Suppressor macrophage (primary cell): Measurements from ENCODE around the gene ZNF606.

Experiments used
- DNase-seq, 4 experiments: peaks; one replicate each; pipeline ENCODE4 v3.0.0-alpha.2; 2020 to 2022
- total RNA-seq, 17 experiments: gene quantifications; one replicate each; lab custom pipeline; 2026; ENCODE audit warnings: mixed read lengths in 6 of 17, inconsistent platforms in 3 of 17; lab: John Stamatoyannopoulos, UW

ZNF606 gene
- 1.1 to 13.2 (median 5.3) reads per million in 17 experiments for total RNA-seq

DNA sequence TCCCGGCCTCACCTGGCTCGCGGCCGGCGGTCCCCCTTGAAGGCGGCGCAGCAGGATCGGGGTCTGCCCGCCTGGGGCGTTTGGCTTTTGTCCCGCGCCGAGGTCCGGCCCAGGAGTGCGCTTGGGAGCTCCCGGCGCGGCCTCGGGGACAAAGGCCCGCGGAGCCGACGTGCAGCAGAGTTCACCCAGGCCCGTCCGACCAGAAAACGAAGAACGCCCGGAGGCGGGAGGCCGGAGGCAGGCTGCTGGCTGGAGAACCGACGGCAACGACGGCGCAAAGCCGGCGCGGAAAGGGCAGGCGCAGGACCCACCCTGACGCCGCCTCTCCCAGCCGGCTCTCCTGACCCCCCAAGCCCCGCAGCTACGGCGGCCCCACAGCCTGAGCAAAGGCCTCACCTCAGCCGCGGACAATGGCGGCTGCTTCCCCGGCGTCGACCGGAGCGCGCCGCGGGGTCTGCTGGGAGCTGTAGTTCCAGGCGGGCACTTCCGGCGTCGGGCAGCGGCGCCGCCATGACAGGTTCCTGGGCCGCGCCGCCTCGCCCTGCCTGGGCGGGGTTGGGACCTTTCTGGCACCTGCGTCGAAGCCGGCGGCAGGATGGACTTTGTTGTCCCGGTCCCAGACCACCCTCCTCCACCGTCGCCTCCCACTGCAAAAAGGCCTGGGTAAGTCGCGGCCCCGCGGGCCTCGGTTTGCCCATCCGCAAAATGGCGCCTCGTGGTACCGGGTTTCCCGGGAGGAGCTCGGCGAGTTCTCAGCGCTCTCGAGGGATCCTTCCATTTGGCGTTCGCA lies at the start of gene ZNF606:
ZNF606 (minus strand) TSS at position 437 of the 790 bp plus-strand sequence. CDS start 1,501 bp downstream, outside the sequence.
- peak; percentile 90 to 96 (median 92) for DNase-seq

DNA sequence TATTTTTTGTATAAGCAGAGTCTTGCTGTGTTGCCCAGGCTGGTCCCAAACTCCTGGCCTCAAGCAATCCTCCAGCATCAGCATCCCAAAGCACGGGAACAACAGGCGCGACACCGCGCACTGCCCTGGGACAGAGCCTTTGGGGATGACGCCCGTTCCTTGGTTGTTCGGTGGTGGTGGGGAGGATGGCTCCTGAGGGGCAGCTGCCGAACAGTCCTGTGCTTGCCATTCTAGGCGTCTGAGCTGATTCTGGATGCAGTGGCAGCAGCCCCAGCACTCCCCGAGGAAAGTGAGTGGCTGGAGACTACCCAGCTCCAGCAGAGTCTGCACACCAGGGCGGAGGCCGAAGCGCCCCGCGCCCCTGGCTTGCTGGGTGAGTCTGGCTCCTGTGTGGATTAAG lies 49.6 kb upstream of the ZNF606 start:
- DNase-seq = no peak

DNA sequence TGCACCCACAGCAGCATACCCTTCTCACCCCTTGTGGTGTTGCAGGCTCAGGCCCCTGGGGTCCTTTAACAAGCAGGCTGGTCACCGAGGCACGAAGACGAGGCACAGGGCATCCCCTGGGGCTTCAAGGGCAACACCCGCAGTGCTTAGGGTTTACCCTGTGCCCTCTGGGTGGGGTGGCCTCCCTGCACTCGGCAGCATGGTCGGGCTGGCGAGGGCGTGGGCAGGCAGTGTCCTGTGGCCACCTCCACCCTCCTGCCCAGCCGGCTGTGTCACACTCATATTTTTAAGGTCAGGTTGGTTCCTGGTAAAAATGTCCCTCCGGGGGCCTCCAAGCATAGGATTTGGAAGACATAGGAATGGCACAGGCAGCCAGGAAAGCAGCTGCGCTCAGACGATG lies 45.1 kb upstream of the ZNF606 start:
- DNase-seq = no peak

DNA sequence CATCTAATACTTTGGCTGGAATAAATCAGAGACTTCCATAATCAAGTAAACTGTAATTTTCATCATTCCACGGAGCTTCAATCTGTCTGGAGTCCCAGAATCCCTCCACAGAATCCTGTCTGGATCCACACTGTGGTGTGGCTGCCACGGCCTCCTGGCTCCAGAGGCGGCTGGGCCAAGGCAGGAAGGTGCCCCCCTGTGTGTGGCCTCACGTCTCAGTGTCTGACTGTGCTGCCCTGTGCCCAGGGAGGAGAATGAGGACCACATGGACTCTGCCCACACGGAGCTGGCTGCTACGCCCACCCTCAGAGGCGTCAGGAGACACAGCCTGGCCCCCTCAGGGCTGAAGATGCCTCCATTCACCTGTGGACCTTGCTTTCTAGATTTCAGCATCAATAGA lies 44.2 kb upstream of the ZNF606 start:
- DNase-seq = no peak

DNA sequence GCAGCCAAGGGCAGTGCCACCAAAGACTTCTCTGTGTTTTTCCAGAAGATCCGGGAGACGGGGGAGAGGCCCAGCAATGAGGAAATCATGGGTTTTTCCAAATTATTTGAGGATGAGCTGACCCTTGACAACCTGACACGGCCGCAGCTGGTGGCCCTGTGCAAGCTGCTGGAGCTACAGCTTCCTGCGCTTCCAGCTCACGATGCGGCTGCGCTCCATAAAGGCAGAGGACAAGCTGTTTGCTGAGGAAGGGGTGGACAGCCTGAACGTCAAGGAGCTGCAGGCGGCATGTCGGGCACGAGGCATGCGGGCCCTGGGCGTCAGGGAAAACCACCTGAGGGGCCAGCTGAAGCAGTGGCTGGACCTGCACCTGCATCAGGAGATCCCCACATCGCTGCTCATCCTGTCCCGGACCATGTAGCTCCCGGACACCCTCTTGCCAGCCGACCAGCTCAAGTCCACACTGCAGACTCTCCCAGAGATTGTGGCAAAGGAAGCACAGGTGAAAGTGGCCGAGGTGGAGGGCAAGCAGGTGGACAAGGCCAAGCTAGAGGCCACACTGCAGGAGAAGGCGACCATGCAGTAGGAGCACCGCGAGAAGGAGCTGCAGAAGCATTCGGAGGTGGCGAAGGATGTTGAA lies 42.9 kb upstream of the ZNF606 start:
- DNase-seq = no peak

DNA sequence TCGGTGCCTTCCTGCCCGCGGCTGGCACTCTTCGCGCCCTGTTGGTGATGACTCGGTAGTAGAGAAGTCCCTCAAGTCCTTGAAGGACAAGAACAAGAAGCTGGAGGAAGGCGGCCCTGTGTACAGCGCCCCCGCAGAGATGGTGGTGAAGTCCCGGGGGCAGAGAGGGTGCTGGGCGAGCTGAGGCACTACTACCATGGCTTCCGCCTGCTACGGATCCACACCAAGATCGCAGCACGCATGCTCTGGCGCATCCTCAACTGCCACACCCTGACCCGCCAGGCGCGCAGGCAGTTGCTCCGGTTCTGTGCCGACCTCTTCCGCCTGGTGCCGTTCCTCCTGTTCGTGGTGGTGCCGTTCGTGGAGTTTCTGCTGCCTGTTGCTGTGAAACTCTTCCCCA lies 42.3 kb upstream of the ZNF606 start:
- DNase-seq = no peak

DNA sequence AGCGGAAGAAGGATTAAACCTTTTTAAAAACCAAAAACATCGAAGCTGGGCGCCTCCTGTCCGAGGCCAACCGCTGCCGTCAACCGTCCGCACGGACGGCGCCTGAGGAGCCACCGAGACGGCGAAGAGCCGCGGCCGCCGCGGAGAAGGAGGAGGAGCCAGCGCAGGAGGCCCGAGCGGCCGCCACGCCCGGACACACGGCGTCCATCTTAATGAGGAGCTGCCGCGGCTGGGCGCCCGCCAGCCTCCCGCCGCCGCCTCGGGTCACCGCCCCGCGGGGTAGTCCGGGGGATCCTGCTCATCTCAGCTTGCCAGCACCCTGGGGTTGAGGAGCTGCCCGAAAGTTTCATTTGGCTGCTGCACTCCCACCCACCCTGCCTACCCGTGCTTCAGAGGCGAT lies 41.8 kb upstream of the ZNF606 start:
- no peak for DNase-seq

DNA sequence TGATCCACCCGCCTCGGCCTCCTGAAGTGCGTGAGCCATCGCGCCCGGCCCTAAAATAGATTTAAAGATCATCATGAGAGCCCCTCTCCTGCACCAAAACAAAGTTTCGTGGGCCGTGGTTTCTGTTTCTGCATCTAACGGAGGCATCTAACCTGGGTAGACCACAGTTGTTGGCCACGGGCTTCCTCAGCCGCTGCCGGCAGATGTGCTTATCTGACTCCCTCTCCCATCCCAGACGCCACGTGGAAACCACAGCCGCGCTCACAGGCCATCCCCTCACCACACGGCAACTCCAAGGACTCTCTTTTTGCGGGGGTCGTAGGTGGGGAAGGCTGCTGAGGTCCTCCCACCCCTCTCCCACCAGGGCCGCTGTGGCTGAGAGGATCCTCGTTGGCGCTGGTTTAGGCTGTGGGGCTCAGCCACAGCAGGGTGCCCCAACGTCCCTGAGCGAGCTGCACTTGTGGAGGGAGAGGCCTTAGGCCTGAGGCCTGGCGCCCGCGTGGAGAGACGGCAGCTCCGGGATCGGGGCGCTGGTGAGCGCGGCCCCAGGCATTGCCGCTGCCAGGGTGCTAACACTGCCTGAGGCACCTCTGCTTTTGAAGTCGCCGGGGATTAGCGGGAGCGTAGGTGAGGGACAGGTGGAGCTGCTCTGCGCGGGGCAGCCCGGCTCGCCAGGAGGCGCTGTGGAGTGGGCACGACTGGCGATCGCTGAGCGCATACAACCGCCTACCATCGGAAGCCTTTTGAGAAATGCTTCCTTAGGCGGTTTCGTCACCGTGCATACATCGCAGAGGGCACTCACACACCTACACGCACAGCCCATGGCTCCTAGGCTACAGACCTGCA lies 40.1 kb upstream of the ZNF606 start:
- DNase-seq = no peak

DNA sequence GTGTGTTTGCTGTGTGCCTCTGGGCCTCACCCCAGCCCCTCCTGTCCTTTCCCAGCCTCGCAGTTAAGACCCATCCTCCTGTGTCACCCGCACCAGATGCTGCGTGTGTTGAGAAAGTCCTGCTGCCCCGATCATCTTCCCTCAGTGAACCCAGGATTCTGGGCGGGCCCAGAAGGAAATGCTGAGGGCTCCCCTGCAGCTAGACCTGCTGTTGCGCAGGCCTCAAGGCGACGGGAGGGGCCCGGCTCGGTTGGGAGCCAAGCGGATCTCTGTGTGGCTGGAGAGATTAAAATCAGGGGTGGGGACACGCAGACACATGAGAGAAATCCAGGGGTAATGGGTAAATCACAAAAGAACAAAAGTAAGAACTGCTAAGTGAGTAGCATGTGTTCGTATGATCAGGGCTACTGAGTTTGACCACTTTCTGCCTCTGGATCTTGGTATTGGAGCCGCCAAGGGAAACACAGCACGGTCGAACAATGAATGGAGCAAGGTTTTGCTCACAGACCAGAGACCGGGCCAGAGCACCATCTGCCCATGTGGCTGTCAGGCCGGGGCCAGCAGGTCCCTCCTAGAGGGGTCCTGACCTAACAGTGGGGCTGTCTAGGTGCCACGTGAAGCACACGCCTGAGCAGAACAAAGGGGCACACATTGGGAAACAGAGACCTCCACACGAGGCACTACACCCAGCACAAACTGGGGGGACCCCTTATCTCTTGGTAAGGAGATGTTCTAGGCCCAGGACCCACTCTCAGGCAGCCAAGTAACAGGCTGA lies 38.3 kb upstream of the ZNF606 start:
- DNase-seq = no peak

DNA sequence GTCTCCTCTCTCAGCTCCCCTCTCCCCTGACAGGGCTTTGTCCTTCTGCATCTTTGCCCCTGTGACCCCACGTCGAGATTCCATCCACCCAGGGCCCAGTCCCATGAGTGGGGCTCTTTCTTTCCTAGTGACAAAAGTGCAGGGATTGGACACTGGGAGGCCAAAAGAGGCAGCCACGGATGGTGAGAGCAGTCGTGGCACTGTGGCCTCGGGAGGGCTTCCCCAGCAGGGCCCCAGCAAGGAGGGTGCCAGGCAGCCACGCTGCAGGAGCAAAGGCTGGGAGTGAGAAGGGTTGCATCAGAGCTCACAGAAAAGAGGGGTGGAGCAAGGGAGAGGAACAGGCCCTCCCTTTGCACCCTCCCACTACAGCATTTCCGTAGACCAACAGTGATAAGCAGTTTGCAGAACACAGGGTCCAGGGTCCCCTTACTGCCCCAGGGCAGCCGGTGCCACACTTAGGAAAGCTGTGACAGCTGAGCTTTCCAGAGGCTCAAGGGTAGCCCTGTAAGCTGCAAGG lies 36.1 kb upstream of the ZNF606 start:
- DNase-seq = no peak

DNA sequence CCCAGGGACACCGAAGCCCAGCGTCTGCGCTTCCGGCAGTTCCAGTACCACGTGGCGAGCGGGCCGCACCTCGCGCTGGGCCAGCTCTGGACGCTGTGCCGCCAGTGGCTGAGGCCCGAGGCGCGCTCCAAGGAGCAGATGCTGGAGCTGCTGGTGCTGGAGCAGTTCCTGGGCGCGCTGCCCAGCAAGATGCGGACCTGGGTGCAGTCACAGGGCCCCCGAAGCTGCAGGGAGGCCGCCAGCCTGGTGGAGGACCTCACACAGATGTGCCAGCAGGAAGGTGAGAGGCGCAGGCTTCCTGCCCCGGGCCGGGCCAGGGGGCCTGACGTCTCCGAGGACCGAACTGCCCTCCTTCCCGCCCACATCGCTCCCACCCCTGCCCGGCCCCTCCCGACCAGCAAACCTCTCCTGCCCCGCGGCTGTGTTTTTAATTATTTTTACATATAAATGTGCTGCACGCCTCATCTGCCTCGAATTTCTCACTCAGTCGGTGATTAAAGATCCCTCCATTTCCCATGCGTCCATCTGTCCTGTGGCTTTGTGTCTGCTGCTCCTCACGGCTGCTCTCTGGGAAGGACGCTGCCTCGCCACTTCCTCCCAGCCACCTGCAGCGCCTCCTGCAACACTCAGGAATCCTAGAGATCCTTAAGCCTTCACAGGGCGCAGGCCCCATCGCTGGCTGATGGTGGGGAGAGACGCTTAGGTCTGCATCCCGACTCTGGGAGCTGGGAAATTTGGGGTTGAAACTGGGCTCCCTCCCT lies 35.5 kb upstream of the ZNF606 start:
- DNase-seq = no peak

DNA sequence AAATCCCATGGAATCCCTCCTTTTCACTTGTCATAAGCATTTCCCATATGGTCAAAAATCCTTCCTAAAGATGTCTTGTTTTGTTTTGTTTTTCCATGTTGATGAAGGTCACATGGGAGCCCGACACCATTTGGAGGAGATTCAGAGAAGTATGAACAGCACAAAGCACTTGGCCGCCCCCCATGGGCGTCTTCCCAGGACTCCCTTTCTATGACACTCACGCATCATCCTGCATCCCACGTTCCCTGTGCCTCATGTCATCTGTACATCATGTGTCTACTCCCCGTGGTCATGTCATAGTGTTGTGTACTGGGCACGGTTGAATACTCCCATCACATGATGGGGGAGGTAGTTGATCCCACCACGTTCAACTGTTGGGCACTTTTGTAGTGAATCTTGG lies 33.2 kb upstream of the ZNF606 start:
- DNase-seq = no peak

DNA sequence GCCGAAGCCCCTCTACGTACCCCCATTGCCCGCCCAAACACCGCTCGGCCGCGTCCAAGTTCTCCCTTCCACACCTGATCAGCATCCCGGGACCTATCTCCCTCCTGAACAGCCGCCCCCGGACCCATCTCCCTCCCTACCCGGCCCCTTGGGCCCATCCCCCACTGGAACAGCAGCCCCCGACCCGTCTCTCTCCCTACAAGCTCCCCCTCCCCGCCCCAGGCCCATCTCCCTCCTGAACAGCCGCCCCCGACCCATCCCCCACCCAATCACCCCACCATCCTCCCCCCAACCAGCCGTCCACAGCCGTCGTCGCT lies 31.8 kb upstream of the ZNF606 start:
- no peak for DNase-seq

DNA sequence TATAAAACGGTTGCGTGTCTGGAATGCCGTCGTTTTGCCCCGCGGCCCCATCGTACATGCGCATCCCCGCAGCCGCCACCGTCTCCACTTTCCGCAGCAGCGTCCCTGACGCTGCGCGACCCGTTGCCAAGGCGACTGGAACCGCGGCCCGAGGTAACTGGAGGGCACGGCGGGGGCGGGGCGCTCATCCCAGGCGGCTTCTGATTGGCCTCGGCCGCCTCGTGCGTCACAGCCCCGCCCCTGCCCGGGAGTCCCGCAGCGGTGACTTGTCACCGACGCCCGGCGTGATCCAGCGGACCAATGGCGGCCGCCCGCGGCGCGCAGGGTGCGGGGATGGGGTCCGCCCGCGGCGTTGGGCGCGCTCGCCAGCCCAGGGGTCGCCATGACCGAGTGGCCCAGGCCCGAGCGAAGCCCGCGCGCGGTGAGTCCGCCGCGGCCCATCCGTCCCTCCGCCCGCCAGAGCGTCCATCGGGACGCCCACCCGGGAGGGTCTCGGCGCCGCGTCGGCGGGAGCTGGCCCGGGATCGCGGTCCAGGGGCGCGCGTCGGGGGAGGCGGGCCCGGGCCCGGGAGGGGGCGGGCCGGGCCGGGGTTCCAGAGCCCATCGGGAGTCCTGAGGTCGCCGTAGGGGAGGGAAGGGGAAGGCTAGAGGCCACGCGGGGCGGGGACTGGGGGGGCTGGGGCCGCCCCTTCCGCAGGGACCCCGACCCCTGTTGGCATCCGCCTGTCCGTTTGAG lies 31.3 kb upstream of the ZNF606 start, which contains the start of gene ZSCAN1:
ZSCAN1 (plus strand) TSS at position 285 of the 736 bp plus-strand sequence. CDS start 3,812 bp downstream, outside the sequence.
- peak; percentile 19 to 63 (median 50) for DNase-seq

DNA sequence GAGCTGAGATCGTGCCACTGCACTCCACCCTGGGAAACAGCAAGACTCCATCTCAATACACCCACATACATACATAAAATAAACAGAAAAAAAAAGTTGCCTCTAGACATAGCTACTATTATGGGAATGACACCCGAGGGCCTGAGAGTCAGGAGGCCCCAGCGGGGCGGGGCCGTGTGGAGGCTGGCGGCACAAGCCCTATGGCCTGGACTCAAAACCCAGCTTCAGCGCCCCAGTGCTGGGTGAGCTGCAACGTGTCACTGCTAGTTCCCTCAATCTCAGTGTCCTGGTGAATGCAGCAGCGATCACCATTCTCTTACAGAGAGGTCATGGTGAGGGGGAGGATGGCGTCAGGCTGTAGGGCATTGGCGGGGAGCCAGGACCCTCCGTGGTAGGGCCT lies 22.0 kb upstream of the ZNF606 start:
- no peak for DNase-seq

DNA sequence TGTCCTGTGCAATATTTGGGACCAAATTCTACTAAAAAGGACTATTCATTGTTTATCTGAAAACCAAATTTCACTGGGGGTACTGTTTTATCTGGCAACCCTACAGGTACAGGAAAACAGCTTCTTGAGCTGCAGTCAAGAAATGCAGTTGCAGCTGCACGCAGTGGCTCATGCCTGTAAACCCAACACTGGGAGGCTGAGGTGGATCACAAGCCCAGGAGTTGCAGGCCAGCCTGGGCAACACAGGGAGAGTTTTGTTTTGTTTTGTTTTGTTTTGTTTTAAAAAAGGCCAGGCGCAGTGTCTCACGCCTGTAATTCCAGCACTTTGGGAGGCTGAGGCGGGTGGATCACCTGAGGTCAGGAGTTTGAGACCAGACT lies 19.7 kb upstream of the ZNF606 start:
- no peak for DNase-seq

DNA sequence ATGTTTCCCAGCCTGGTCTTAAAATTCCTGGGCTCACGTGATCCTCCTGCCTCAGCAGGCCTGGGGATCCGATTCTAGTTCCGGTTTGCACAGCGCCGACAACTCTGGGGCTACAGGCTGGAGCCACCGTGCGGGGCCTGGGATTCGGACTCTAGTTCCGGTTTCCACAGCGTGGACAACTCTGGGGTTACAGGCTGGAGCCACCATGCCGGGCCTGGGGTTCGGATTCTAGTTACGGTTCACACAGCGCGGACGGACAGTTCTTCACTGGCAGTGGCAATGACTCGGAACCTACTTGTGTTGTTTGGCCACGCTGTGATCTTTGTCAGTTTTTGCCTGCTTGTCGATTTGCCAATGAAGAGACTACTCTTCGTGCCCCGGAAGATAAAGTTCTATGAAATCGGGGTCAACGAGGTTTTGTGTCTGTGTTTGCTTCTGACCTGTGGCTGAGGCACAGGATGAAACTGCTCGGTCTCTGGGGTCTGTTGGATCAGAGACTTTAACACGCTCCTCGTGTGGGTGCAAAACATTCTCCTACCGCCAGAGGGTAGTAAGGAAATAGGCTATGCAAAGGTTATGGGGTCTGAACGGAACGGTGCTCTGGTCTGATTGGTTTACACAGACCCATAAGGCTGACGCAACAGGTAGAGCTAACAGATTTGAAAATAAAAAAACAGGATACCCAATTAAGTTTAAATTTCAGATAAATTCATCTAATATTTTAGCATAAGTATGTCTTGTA lies 19.1 kb upstream of the ZNF606 start:
- DNase-seq = peak; percentile 32 to 59 (median 58)

DNA sequence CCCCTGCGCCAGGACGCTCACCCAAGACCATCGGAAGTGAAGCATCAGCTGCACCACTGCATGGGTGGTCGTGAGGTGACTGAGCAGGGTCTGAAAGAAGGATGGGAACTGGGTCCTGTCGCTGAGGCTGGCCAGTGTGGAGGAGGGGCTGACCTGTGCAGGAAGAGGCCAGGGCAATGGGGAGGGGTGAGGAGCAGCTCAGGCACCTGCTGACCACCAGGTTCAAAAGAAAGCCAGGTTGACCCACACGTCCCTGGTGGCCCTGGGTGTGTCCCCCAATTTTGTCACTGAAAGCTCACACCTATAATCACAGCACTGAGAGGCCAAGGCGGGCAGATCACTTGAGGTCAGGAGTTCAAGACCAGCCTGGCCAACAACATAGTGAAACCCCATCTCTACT lies 17.5 kb upstream of the ZNF606 start:
- DNase-seq = no peak

DNA sequence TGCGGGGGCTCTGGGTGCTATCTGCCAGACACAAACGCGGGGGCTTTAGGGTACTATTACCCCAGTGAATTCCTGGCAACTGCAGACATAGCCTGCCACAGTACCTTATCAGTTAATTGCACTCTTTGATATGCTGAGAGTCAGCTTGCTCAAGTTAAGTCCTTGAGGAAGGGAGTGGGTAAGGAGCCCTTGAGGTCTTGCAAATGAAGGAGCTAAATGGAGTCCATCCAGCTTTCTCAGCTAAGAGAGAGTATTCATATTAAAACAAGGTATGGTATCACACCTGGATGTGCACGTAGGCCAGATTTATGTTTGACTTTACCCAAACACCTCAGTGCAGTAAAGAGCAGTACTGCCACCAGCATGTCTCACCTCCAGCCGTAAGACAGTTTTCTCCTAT lies 11.5 kb upstream of the ZNF606 start:
- DNase-seq = no peak

DNA sequence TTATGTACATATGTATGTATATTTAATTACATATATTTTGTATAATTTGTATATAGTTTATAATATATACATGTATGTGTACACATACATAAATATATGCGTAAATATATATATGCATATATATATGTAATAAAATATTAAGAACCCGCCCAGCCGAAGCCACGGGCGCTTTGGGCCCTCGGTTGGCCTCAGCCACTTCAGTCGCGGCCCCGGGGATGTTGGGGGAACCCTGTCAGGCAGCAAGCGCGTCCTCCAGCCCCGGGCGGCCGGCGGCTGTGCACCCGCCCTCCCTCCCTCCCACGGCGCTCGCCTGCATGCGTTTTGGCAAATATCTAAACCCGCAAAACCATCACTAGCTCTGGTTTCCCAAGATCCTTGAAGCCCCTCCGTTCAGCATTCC lies 7.9 kb upstream of the ZNF606 start:
- DNase-seq = no peak
